HCT116 (cell line): ENCODE results near the gene STAMBPL1. TPM values are rescaled to one million over a fixed set of nuclear protein-coding genes. Genes with fewer than 3 reads are reported as not detected.

Source experiments
- ATAC-seq: fragments of 200-7000 bp; cut with Tn5 transposase; 2 replicates; pipeline ENCODE4 v1.9.1; 2020; ENCODE audit warnings: mild to moderate bottlenecking, moderate library complexity
- BruUV-seq: library from RNA; stranded (reverse); fragments of 400-500 nt; replicated peaks from 2 replicates; lab custom pipeline; 2021; lab: Mats Ljungman, UMichigan
- CTCF ChIA-PET: fragments of 300-600 bp; sonication (Branson Sonifier 250); formaldehyde crosslinking; loops from one replicate; lab custom pipeline; 2021; ENCODE audit warnings: antibody characterized with exemption; lab: Charles Lee
- POLR2A ChIA-PET: fragments of 300-600, 350-600 bp; sonication (Branson Sonifier 250); formaldehyde crosslinking; loops from one replicate; lab custom pipeline; 2021; ENCODE audit warnings: antibody characterized with exemption; lab: Charles Lee
- RAD21 ChIA-PET, 2 experiments: fragments of 300-600 bp; sonication (Branson Sonifier 250); formaldehyde crosslinking; loops; one replicate each; lab custom pipeline; 2023; ENCODE audit warnings: low total read pairs in 2 of 2; ENCODE audit not compliant: uncharacterized antibody in 2 of 2, unreplicated experiment in 2 of 2, low non-redundant PET in 1 of 2; lab: Charles Lee
- DNase-seq: peaks from one replicate; pipeline ENCODE4 v3.0.0-alpha.2; 2010; ENCODE audit warnings: low read depth, low spot score
- H2AFZ ChIP-seq: fragments of 200-600 bp; shearing (Covaris generic), sonication (generic); 2 replicates; pipeline ENCODE4 v1.6.1; 2017; ENCODE audit warnings: low read depth, mixed run types, mixed read lengths, antibody characterized with exemption, low read length; ENCODE audit not compliant: poor library complexity, severe bottlenecking
- H3K27ac ChIP-seq: 2 replicates; pipeline ENCODE4 v1.5.1; 2012; ENCODE audit warnings: low read depth, low read length
- H3K27me3 ChIP-seq: fragments of 200-600 bp; sonication (generic); 2 replicates; pipeline ENCODE4 v1.6.1; 2016; ENCODE audit warnings: mixed run types, low read length, mixed read lengths; ENCODE audit not compliant: insufficient read depth
- H3K36me3 ChIP-seq, 2 experiments: fragments of 200-500 bp in 1 of 2; fragments of 200-600 bp in 1 of 2; sonication (Bioruptor generic) in 1 of 2; sonication (generic) in 1 of 2; 2 replicates each; pipeline versions ENCODE4 v1.5.1 to v1.6.1; 2014 to 2016; ENCODE audit warnings: low read length in 2 of 2, inconsistent platforms in 1 of 2, mixed read lengths in 1 of 2, mixed run types in 1 of 2; ENCODE audit not compliant: insufficient read depth in 2 of 2, control insufficient read depth in 1 of 2
- H3K4me1 ChIP-seq, 2 experiments: fragments of 200-600 bp in 1 of 2; sonication (generic) in 1 of 2; 2 replicates each; pipeline versions ENCODE4 v1.5.1 to v1.6.1; 2012 to 2017; ENCODE audit warnings: low read length in 2 of 2, inconsistent platforms in 1 of 2, mild to moderate bottlenecking in 1 of 2, mixed read lengths in 1 of 2, mixed run types in 1 of 2, moderate library complexity in 1 of 2; ENCODE audit not compliant: insufficient read depth in 2 of 2, control insufficient read depth in 1 of 2
- H3K4me2 ChIP-seq: fragments of 200-600 bp; sonication (generic); 2 replicates; pipeline ENCODE4 v1.6.1; 2017; ENCODE audit warnings: mixed run types, low read length, mixed read lengths
- H3K4me3 ChIP-seq, 2 experiments: fragments of 200-600 bp in 1 of 2; sonication (generic) in 1 of 2; replicated peaks in 1 of 2; 2 replicates each; pipeline ENCODE4 v1.5.1; 2011 to 2016; ENCODE audit warnings: low read length in 2 of 2, control low read depth in 1 of 2, low read depth in 1 of 2, mild to moderate bottlenecking in 1 of 2, mixed read lengths in 1 of 2, mixed run types in 1 of 2
- H3K79me2 ChIP-seq: fragments of 200-600 bp; sonication (generic); 2 replicates; pipeline ENCODE4 v1.6.1; 2017; ENCODE audit warnings: mild to moderate bottlenecking, mixed run types, low read length, moderate library complexity, mixed read lengths; ENCODE audit not compliant: insufficient read depth
- H3K9ac ChIP-seq: fragments of 200-600 bp; sonication (generic); 2 replicates; pipeline ENCODE4 v1.6.1; 2016; ENCODE audit warnings: low read length, mixed read lengths
- H3K9me2 ChIP-seq: fragments of 200-600 bp; sonication (generic), shearing (Covaris generic); 2 replicates; pipeline ENCODE4 v1.6.1; 2017; ENCODE audit warnings: mixed run types, mild to moderate bottlenecking, moderate library complexity; ENCODE audit not compliant: insufficient read depth
- H3K9me3 ChIP-seq, 2 experiments: fragments of 200-500 bp in 1 of 2; fragments of 200-600 bp in 1 of 2; sonication (Bioruptor generic) in 1 of 2; sonication (generic) in 1 of 2; 2 replicates each; pipeline ENCODE4 v1.6.1; 2014 to 2017; ENCODE audit warnings: low read length in 2 of 2, mixed read lengths in 2 of 2, inconsistent platforms in 1 of 2, low read depth in 1 of 2, mild to moderate bottlenecking in 1 of 2, mixed run types in 1 of 2, moderate library complexity in 1 of 2; ENCODE audit not compliant: control insufficient read depth in 1 of 2, insufficient read depth in 1 of 2
- H4K20me1 ChIP-seq: fragments of 200-600 bp; sonication (generic), shearing (Covaris generic); 2 replicates; pipeline ENCODE4 v1.6.1; 2017; ENCODE audit warnings: mixed run types, mild to moderate bottlenecking, moderate library complexity; ENCODE audit not compliant: insufficient read depth
- EGR1 ChIP-seq: IDR thresholded peaks from 2 replicates; pipeline ENCODE4 v1.6.1; 2012; ENCODE audit warnings: low read depth
- ELF1 ChIP-seq: IDR thresholded peaks from 2 replicates; pipeline ENCODE4 v1.6.1; 2012; ENCODE audit warnings: low read depth, borderline replicate concordance
- EZH2 ChIP-seq: fragments of 200-600 bp; sonication (generic); IDR thresholded peaks from 2 replicates; pipeline ENCODE4 v1.6.1; 2017; ENCODE audit warnings: antibody characterized with exemption, mixed run types
- EZH2phosphoT487 ChIP-seq: fragments of 200-600 bp; IDR thresholded peaks from 2 replicates; pipeline ENCODE4 v1.6.1; 2018; ENCODE audit warnings: antibody characterized with exemption, borderline replicate concordance
- FOSL1 ChIP-seq: IDR thresholded peaks from 2 replicates; pipeline ENCODE4 v1.6.1; 2012; ENCODE audit warnings: low read depth
- JUND ChIP-seq: IDR thresholded peaks from 2 replicates; pipeline ENCODE4 v1.6.1; 2012
- POLR2A ChIP-seq: IDR thresholded peaks from 2 replicates; pipeline ENCODE4 v1.7.0; 2011; ENCODE audit warnings: borderline replicate concordance; ENCODE audit not compliant: insufficient read depth, insufficient read length; ENCODE audit errors: extremely low read depth
- RAD21 ChIP-seq: IDR thresholded peaks from 2 replicates; pipeline ENCODE4 v1.6.1; 2012; ENCODE audit warnings: low read depth, mild to moderate bottlenecking
- SIN3A ChIP-seq: IDR thresholded peaks from 2 replicates; pipeline ENCODE4 v1.6.1; 2012; ENCODE audit warnings: low read depth
- SP1 ChIP-seq: IDR thresholded peaks from 2 replicates; pipeline ENCODE4 v1.6.1; 2012; ENCODE audit warnings: low read depth
- SRF ChIP-seq: IDR thresholded peaks from 2 replicates; pipeline ENCODE4 v1.6.1; 2012; ENCODE audit warnings: low read depth
- TCF7L2 ChIP-seq: IDR thresholded peaks from 2 replicates; pipeline ENCODE4 v1.7.0; 2011; ENCODE audit warnings: borderline replicate concordance, inconsistent platforms; ENCODE audit not compliant: insufficient read depth, insufficient read length; ENCODE audit errors: extremely low read depth
- YY1 ChIP-seq: IDR thresholded peaks from 2 replicates; pipeline ENCODE4 v1.6.1; 2011; ENCODE audit warnings: low read length, low read depth, moderate library complexity, mild to moderate bottlenecking; ENCODE audit not compliant: insufficient replicate concordance; ENCODE audit errors: extremely low read depth
- ZFX ChIP-seq: fragments of 450-650 bp; IDR thresholded peaks from 2 replicates; pipeline ENCODE4 v1.6.1; 2017
- intact Hi-C: fragments of 100-400 bp; cut with micrococcal nuclease; formaldehyde crosslinking; loops from 2 replicates; pipeline ENCODE4 v1.10.0; 2022
- total RNA-seq: library from RNA; stranded (reverse); gene quantifications from one replicate; pipeline ENCODE4 v1.2.1, GENCODE V29; 2021; ENCODE audit not compliant: unreplicated experiment
- TF ChIP-seq, protein P1 (sequence below): IDR thresholded peaks from 2 replicates; pipeline ENCODE4 v1.6.1; 2012
- TF ChIP-seq, protein P2 (sequence below): IDR thresholded peaks from 2 replicates; pipeline ENCODE4 v1.6.1; 2011; ENCODE audit warnings: mild to moderate bottlenecking, low read length, moderate library complexity; ENCODE audit not compliant: insufficient replicate concordance; ENCODE audit errors: extremely low read depth
- TF ChIP-seq, protein P3 (sequence below): IDR thresholded peaks from 2 replicates; pipeline ENCODE4 v1.6.1; 2012; ENCODE audit warnings: low read depth
- TF ChIP-seq, protein P4 (sequence below): IDR thresholded peaks from 2 replicates; pipeline ENCODE4 v1.6.1; 2012

STAMBPL1 gene
- total RNA-seq, 1 experiment from 2014 or later, result 11.0 TPM

DNA sequence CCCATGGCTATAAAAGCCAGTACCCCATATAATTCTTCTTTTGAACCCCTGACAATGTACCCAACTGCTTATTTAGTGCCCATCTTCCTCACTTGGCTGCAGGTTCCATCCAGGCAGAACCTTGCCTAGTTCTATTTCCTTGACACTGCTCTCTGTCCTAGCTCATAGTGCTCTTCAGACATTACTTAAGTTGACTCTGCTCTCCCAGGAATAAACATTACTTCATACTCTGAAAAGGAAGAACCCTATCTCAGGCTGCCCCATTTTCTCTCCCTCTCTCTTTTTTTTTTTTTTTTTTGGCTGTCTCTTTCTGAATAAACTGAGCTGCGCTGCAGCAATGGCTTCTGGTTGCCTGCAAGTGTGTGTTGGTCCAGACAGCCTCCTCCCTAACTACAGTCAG is 51.5 kb downstream of the STAMBPL1 start:
- CTCF ChIA-PET, result interaction anchor here (0.8 to 5.9 kb wide), 11 partner anchors 8 to 615 kb away, joined by 3 to 148 read pairs (median 6); no protein-coding TSS in a partner anchor
- no TSS peak for BruUV-seq
- Histone ChIP-seq H3K79me2 (no peaks in the 10 kb centered on the region), H2AFZ (no peak overlapping the region), H3K4me1 (peaks cover 7 to 16% of the 10 kb centered on the region in 2 experiments; a peak in 3 of 4 replicates)
- no peak for TF ChIP-seq RAD21
- TF ChIP-seq POLR2A, result no peak
- no peak for TF ChIP-seq EZH2
- TF ChIP-seq YY1, result no peak
- no peak for TF ChIP-seq EGR1
- TF ChIP-seq, protein P1, sequence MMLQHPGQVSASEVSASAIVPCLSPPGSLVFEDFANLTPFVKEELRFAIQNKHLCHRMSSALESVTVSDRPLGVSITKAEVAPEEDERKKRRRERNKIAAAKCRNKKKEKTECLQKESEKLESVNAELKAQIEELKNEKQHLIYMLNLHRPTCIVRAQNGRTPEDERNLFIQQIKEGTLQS, result no peak
- TF ChIP-seq, protein P2, sequence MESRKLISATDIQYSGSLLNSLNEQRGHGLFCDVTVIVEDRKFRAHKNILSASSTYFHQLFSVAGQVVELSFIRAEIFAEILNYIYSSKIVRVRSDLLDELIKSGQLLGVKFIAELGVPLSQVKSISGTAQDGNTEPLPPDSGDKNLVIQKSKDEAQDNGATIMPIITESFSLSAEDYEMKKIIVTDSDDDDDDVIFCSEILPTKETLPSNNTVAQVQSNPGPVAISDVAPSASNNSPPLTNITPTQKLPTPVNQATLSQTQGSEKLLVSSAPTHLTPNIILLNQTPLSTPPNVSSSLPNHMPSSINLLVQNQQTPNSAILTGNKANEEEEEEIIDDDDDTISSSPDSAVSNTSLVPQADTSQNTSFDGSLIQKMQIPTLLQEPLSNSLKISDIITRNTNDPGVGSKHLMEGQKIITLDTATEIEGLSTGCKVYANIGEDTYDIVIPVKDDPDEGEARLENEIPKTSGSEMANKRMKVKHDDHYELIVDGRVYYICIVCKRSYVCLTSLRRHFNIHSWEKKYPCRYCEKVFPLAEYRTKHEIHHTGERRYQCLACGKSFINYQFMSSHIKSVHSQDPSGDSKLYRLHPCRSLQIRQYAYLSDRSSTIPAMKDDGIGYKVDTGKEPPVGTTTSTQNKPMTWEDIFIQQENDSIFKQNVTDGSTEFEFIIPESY, result no peak
- no peak for TF ChIP-seq TCF7L2
- TF ChIP-seq SP1, result no peak
- no peak for TF ChIP-seq SIN3A
- no peak for TF ChIP-seq EZH2phosphoT487
- TF ChIP-seq, protein P3, sequence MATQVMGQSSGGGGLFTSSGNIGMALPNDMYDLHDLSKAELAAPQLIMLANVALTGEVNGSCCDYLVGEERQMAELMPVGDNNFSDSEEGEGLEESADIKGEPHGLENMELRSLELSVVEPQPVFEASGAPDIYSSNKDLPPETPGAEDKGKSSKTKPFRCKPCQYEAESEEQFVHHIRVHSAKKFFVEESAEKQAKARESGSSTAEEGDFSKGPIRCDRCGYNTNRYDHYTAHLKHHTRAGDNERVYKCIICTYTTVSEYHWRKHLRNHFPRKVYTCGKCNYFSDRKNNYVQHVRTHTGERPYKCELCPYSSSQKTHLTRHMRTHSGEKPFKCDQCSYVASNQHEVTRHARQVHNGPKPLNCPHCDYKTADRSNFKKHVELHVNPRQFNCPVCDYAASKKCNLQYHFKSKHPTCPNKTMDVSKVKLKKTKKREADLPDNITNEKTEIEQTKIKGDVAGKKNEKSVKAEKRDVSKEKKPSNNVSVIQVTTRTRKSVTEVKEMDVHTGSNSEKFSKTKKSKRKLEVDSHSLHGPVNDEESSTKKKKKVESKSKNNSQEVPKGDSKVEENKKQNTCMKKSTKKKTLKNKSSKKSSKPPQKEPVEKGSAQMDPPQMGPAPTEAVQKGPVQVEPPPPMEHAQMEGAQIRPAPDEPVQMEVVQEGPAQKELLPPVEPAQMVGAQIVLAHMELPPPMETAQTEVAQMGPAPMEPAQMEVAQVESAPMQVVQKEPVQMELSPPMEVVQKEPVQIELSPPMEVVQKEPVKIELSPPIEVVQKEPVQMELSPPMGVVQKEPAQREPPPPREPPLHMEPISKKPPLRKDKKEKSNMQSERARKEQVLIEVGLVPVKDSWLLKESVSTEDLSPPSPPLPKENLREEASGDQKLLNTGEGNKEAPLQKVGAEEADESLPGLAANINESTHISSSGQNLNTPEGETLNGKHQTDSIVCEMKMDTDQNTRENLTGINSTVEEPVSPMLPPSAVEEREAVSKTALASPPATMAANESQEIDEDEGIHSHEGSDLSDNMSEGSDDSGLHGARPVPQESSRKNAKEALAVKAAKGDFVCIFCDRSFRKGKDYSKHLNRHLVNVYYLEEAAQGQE, result no peak
- no peak for TF ChIP-seq SRF
- no peak for TF ChIP-seq JUND
- TF ChIP-seq ZFX, result no peak
- TF ChIP-seq FOSL1, result no peak
- TF ChIP-seq ELF1, result no peak
- TF ChIP-seq, protein P4, sequence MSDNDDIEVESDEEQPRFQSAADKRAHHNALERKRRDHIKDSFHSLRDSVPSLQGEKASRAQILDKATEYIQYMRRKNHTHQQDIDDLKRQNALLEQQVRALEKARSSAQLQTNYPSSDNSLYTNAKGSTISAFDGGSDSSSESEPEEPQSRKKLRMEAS, result no peak
- TF ChIP-seq, all 23 proteins: peak for 0
- Histone ChIP-seq H3K9me3 (no peaks in the 10 kb centered on the region), H3K9me2 (no peaks in the 10 kb centered on the region), H3K27ac (no peak overlapping the region), H3K4me3 (no peak overlapping the region), H3K4me2 (no peak overlapping the region), H4K20me1 (no peaks in the 10 kb centered on the region), H3K36me3 (no peaks in the 10 kb centered on the region), H3K9ac (no peak overlapping the region), H3K27me3 (no peaks in the 10 kb centered on the region)
- DNase-seq (no peak), ATAC-seq (no peak)
- ChIA-PET RAD21 (interaction anchor here in 1 of 2 experiments (2.0 kb wide), 1 partner anchor 96 kb away, joined by 10 read pairs; no protein-coding TSS in a partner anchor), POLR2A (no interaction called here)
- intact Hi-C loops, result no loop called here
